Measurements from ENCODE around the gene C1orf53. TPM values are rescaled to one million over a fixed set of nuclear protein-coding genes. Genes with fewer than 3 reads are reported as not detected.

Gene C1orf53
- total and polyA plus RNA-seq, 2 of the 4 experiments (the other 2 are of a cell fraction), result 4.8 to 7.0 TPM

GRCh38 chr1:197905699-197906351 is 3.4 kb downstream of the C1orf53 start:
- no peak for TF ChIP-seq POLR2A (IDR thresholded peaks at IDR 0.05; ENCODE audit: low read depth, low read length)
- no peak for TF ChIP-seq NFE2L2 (IDR thresholded peaks at IDR 0.05; ENCODE audit: low read depth, low read length)
- TF ChIP-seq RFX5 (IDR thresholded peaks at IDR 0.05; ENCODE audit: low read depth, low read length), result no peak
- no peak for TF ChIP-seq SMC3 (IDR thresholded peaks at IDR 0.05; ENCODE audit: low read depth, low read length)
- TF ChIP-seq MAZ (IDR thresholded peaks at IDR 0.05; ENCODE audit: borderline replicate concordance, low read depth, low read length), result no peak
- no peak for TF ChIP-seq ELK1 (IDR thresholded peaks at IDR 0.05; ENCODE audit: borderline replicate concordance, low read depth, low read length)
- no peak for TF ChIP-seq CEBPB (IDR thresholded peaks at IDR 0.05; ENCODE audit: low read depth, low read length)
- no peak for TF ChIP-seq USF2 (IDR thresholded peaks at IDR 0.05; ENCODE audit: low read depth, low read length)
- H3K56ac ChIP-seq (ENCODE audit: extremely low read depth, insufficient read depth, low read length), result no peak overlapping the region
- in situ Hi-C loops (cut with MboI; ENCODE audit: low sequenced_read_pairs) (loop anchor here (25.0 kb wide), 1 partner anchor 781 kb away; no protein-coding TSS in a partner anchor), intact Hi-C loops (cut with micrococcal nuclease) (no loop called here), dilution Hi-C loops (cut with HindIII; ENCODE audit: low sequenced_read_pairs, unreplicated experiment) (no loop called here)
- no peak overlapping the region for H3K9ac ChIP-seq (ENCODE audit: low read depth, low read length)
- ATAC-seq (ENCODE audit: low read depth) (no peak), DNase-seq (no peak)
- no peak overlapping the region for H2BK20ac ChIP-seq (ENCODE audit: low read depth, low read length)
- peaks cover 38% of the 10 kb centered on the region for H3K27me3 ChIP-seq (ENCODE audit: control insufficient read depth, insufficient read depth, low read length)
- no peaks in the 10 kb centered on the region for H3K36me3 ChIP-seq (ENCODE audit: control insufficient read depth, insufficient read depth, low read length)
- no peak overlapping the region for H2AFZ ChIP-seq (replicated peaks; ENCODE audit: low read length, poor library complexity)
- POLR2A ChIA-PET (ENCODE audit: unreplicated experiment), result interaction anchor here (0.6 kb wide), 1 partner anchor 106 kb away, joined by 3 read pairs; no protein-coding TSS in a partner anchor
- no peak overlapping the region for H2AK9ac ChIP-seq (replicated peaks; ENCODE audit: low read depth, low read length, poor library complexity)
- no peak overlapping the region for H2BK120ac ChIP-seq (ENCODE audit: low read depth, low read length)
- H2BK15ac ChIP-seq (ENCODE audit: low read depth, low read length), result no peak overlapping the region
- H3K18ac ChIP-seq (ENCODE audit: low read depth, low read length), result no peak overlapping the region
- H3K4me1 ChIP-seq (ENCODE audit: control insufficient read depth, insufficient read depth, low read length), result peaks cover 3% of the 10 kb centered on the region; the same call in 1 of the 2 replicates
- no peak overlapping the region for H3K14ac ChIP-seq (replicated peaks; ENCODE audit: low read depth, low read length)
- no peak overlapping the region for H3K23ac ChIP-seq (ENCODE audit: low read depth, low read length)
- H2BK5ac ChIP-seq (ENCODE audit: low read depth, low read length, poor library complexity, severe bottlenecking), result no peak overlapping the region
- H3K4me2 ChIP-seq (ENCODE audit: low read depth, low read length), result no peak overlapping the region
- no TSS peak for BruUV-seq (replicated peaks)
- H4K8ac ChIP-seq (ENCODE audit: low read depth in 2 of 2, low read length in 2 of 2), result no peak overlapping the region
- no peak overlapping the region for H4K91ac ChIP-seq (ENCODE audit: insufficient read depth, low read depth, low read length)
- H3K4ac ChIP-seq (ENCODE audit: low read depth, low read length), result no peak overlapping the region
- WGBS, 2 experiments (ENCODE audit: extremely low coverage in 2 of 2, insufficient read length in 1 of 2), result no CpG with 5 or more reads among the region's 5 CpGs
- no peak overlapping the region for H2AK5ac ChIP-seq (ENCODE audit: low read depth, low read length)
- H4K5ac ChIP-seq (ENCODE audit: low read depth, low read length), result no peak overlapping the region
- no peak overlapping the region for H3K27ac ChIP-seq (ENCODE audit: insufficient read depth, low read length)
- peaks cover 4% of the 10 kb centered on the region; the same call in 1 of the 2 replicates for H3K9me1 ChIP-seq (ENCODE audit: insufficient read depth, low read length)
- CTCF ChIA-PET, result no interaction called here
- peaks cover 0 to 3% of the 10 kb centered on the region in 2 experiments; a peak in 1 of 4 replicates for H3K79me1 ChIP-seq (ENCODE audit: low read depth in 1 of 2, low read length in 2 of 2)
- H3K4me3 ChIP-seq (ENCODE audit: insufficient read depth, low read depth, low read length), result no peak overlapping the region
- peaks cover 9% of the 10 kb centered on the region; the same call in 1 of the 2 replicates for H3K9me3 ChIP-seq (ENCODE audit: control insufficient read depth, insufficient read depth, low read length)
- H4K20me1 ChIP-seq (ENCODE audit: insufficient read depth, low read length), result no peaks in the 10 kb centered on the region
